Osteoblast (primary cell): ENCODE results near the gene SYT6. TPM values are rescaled to one million over a fixed set of nuclear protein-coding genes. Genes with fewer than 3 reads are reported as not detected.

ENCODE experiments used
- DNase-seq: peaks from one replicate; pipeline ENCODE4 v3.0.0; 2011; ENCODE audit warnings: low spot score, mixed read lengths; ENCODE audit not compliant: insufficient read length; ENCODE audit errors: missing footprints
- H2AFZ ChIP-seq: 2 replicates; pipeline ENCODE4 v1.6.0; 2011; ENCODE audit warnings: mild to moderate bottlenecking, low read length
- H3K27ac ChIP-seq: 2 replicates; pipeline ENCODE4 v1.5.1; 2011; ENCODE audit warnings: mild to moderate bottlenecking, low read depth, low read length, moderate library complexity
- H3K27me3 ChIP-seq: 2 replicates; pipeline ENCODE4 v1.6.0; 2012; ENCODE audit warnings: mild to moderate bottlenecking, control low read depth, inconsistent platforms, low read length, moderate library complexity; ENCODE audit not compliant: insufficient read depth
- H3K36me3 ChIP-seq: 2 replicates; pipeline ENCODE4 v1.5.1; 2011; ENCODE audit warnings: mild to moderate bottlenecking, low read length, control low read depth, moderate library complexity; ENCODE audit not compliant: insufficient read depth
- H3K4me1 ChIP-seq: 2 replicates; pipeline ENCODE4 v1.5.1; 2011; ENCODE audit warnings: mild to moderate bottlenecking, low read length, control low read depth, moderate library complexity; ENCODE audit not compliant: insufficient read depth
- H3K4me2 ChIP-seq: 2 replicates; pipeline ENCODE4 v1.6.0; 2011; ENCODE audit warnings: mild to moderate bottlenecking, low read length; ENCODE audit not compliant: insufficient read depth
- H3K4me3 ChIP-seq: fragments of 200-600 bp; sonication (generic); 3 replicates; pipeline ENCODE4 v1.5.1; 2012; ENCODE audit warnings: mild to moderate bottlenecking, low read length, inconsistent platforms; ENCODE audit not compliant: insufficient read depth
- H3K79me2 ChIP-seq: 2 replicates; pipeline ENCODE4 v1.6.0; 2012; ENCODE audit warnings: mild to moderate bottlenecking, low read length, control low read depth, inconsistent platforms; ENCODE audit not compliant: insufficient read depth
- H3K9me3 ChIP-seq: 2 replicates; pipeline ENCODE4 v1.5.1; 2011; ENCODE audit warnings: low read depth, low read length, control low read depth
- H4K20me1 ChIP-seq: 2 replicates; pipeline ENCODE4 v1.6.0; 2012; ENCODE audit warnings: mild to moderate bottlenecking, low read length, control low read depth; ENCODE audit not compliant: insufficient read depth
- CTCF ChIP-seq: IDR thresholded peaks from 2 replicates; pipeline ENCODE4 v1.5.1; 2011; ENCODE audit warnings: mild to moderate bottlenecking, low read depth, low read length, moderate library complexity; ENCODE audit errors: extremely low read depth
- total RNA-seq: library from RNA; depleted of rRNA; stranded (reverse); fragments of >200 nt; gene quantifications from 2 replicates; pipeline ENCODE4 v1.2.3, GENCODE V29; 2012

The SYT6 gene
- total RNA-seq, 1 donor = 0.36 TPM

GRCh38 chr1:114152089-114152507, 1.6 kb downstream of the SYT6 start:
- no peak overlapping the region for H3K4me2 ChIP-seq
- H3K4me3 ChIP-seq = no peak overlapping the region

DNA sequence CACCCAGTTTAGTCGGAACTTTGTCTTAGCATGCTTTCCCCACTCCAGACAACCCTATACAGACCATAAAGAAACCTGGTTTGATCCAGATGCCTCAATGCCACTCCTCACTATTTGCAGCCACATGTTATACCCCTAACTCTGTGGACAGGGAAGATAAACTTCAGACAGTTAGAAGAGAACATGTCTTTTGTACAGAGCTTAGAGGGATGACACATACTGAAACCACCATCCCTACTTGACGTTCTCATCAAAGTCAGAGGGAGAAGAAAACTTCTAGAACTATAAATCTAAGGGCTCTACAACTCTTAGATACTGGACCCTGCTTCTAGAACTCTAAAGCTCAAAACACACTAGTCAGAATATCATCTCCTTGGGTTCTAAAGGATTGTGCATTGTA, 3.7 kb downstream of the SYT6 start:
- H3K4me2 ChIP-seq = no peak overlapping the region
- H3K9me3 ChIP-seq = no peaks in the 10 kb centered on the region
- H3K79me2 ChIP-seq = no peaks in the 10 kb centered on the region
- H4K20me1 ChIP-seq = peaks cover 6% of the 10 kb centered on the region
- H2AFZ ChIP-seq = no peak overlapping the region
- H3K4me1 ChIP-seq = no peaks in the 10 kb centered on the region
- DNase-seq = no peak
- no peak for TF ChIP-seq CTCF
- no peaks in the 10 kb centered on the region for H3K36me3 ChIP-seq
- H3K27ac ChIP-seq = no peak overlapping the region
- H3K4me3 ChIP-seq = no peak overlapping the region
- peaks cover 65% of the 10 kb centered on the region for H3K27me3 ChIP-seq

More at GRCh38 chr1:114152089-114152507, 1.6 kb downstream of the SYT6 start:
- no peaks in the 10 kb centered on the region for H3K79me2 ChIP-seq
- no peak for DNase-seq
- no peaks in the 10 kb centered on the region for H3K4me1 ChIP-seq
- H4K20me1 ChIP-seq = peaks cover 6% of the 10 kb centered on the region
- peaks cover 81% of the 10 kb centered on the region for H3K27me3 ChIP-seq
- H3K9me3 ChIP-seq = no peaks in the 10 kb centered on the region
- no peaks in the 10 kb centered on the region for H3K36me3 ChIP-seq
- H2AFZ ChIP-seq = no peak overlapping the region
- no peak for TF ChIP-seq CTCF
- H3K27ac ChIP-seq = no peak overlapping the region

DNA sequence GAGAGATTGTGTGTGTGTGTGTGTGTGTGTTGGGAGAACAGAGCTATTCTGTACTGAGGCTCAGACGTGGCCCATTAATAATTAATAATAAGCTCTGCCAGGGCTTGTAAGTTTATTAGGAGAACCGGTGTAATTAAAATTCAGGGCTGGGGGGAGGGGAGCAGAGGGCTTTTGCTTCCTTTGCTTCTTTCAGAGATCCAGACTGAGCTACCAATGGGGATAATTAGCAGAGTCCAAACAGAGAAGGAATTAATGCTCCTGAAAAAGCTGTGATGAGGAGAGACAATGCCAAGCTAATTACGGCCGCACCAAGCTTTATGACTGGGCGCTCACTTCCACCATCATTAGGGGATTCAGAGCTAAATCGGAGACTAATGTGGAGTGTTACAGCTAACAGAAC, 4.5 kb downstream of the SYT6 start:
- H3K27ac ChIP-seq = no peak overlapping the region
- no peaks in the 10 kb centered on the region for H3K36me3 ChIP-seq
- TF ChIP-seq CTCF = no peak
- DNase-seq = no peak
- no peaks in the 10 kb centered on the region for H3K9me3 ChIP-seq
- peaks cover 6% of the 10 kb centered on the region for H4K20me1 ChIP-seq
- no peaks in the 10 kb centered on the region for H3K4me1 ChIP-seq
- H3K4me2 ChIP-seq = no peak overlapping the region
- no peak overlapping the region for H2AFZ ChIP-seq
- H3K27me3 ChIP-seq = peaks cover 57% of the 10 kb centered on the region
- H3K4me3 ChIP-seq = no peak overlapping the region
- H3K79me2 ChIP-seq = no peaks in the 10 kb centered on the region

DNA sequence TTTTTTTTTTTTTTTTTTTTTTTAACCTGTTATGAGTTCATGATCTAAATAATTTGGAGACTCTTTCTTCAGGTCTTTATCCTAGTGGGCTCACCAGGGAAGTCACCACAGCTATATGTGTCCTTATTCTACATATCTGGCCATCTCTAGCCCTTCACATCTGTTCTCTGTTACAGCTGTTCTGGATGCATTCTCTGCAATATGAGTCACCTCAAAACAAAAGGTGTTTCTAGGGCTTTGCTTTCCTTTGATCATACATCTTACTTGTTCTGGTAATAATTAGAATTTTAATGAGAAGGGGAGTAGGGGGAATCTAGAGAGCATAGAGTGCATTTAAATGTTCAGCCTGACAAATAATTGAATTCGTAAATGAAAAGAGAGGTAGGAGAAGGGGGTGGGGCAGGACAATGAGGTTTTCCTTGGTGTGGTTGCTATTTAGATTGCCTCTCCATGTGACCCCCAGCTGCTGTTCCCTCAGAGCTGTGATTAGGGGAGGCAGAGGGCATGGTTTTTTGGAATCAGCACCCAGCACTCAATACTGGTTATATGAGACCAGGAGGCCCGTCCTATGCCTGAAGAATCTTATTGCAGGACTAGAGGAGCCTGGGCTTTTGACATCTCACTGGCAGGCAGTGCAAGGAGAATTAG, 8.0 kb downstream of the SYT6 start:
- Histone ChIP-seq H3K27me3 (peaks cover 23% of the 10 kb centered on the region), H3K4me2 (no peak overlapping the region), H3K27ac (no peak overlapping the region), H3K79me2 (no peaks in the 10 kb centered on the region), H3K4me3 (no peak overlapping the region), H4K20me1 (no peaks in the 10 kb centered on the region), H2AFZ (no peak overlapping the region), H3K4me1 (no peaks in the 10 kb centered on the region), H3K36me3 (no peaks in the 10 kb centered on the region), H3K9me3 (no peaks in the 10 kb centered on the region)
- DNase-seq = no peak
- TF ChIP-seq CTCF = no peak
